H54 (cell line): ENCODE data around the gene PCK2.

Source experiments
- DNase-seq: peaks from one replicate; pipeline ENCODE4 v3.0.0; 2011; ENCODE audit warnings: low spot score, mixed read lengths; ENCODE audit not compliant: insufficient read length
- FAIRE-seq: peaks from 3 replicates; lab custom pipeline; 2011; peaks lifted over from hg19 to GRCh38; lab: Jason Lieb, UNC
- POLR2A ChIP-seq: IDR thresholded peaks from 2 replicates; pipeline ENCODE4 v1.6.1; 2011; ENCODE audit warnings: low read depth, mild to moderate bottlenecking, low read length

The PCK2 gene

GRCh38 chr14:24089890-24090289 lies 4.2 kb upstream of the PCK2 start:
- no peak for DNase-seq
- no peak for FAIRE-seq
- no peak for TF ChIP-seq POLR2A

GRCh38 chr14:24092110-24092504 lies 2.0 kb upstream of the PCK2 start:
- no peak for TF ChIP-seq POLR2A
- FAIRE-seq, result no peak
- DNase-seq, result no peak

GRCh38 chr14:24092505-24093206 lies 1.5 kb upstream of the PCK2 start:
- FAIRE-seq, result no peak
- no peak for DNase-seq
- TF ChIP-seq POLR2A, result no peak

GRCh38 chr14:24093207-24093900 lies 757 bp upstream of the PCK2 start:
- no peak for TF ChIP-seq POLR2A
- DNase-seq, result no peak
- no peak for FAIRE-seq

- DNase-seq (no peak), FAIRE-seq (no peak)
- TF ChIP-seq POLR2A, result no peak
Observed at GRCh38 chr14:24094841-24095270, 745 bp downstream of the PCK2 start.

- FAIRE-seq (no peak), DNase-seq (no peak)
- TF ChIP-seq POLR2A, result no peak
Observed at GRCh38 chr14:24095271-24096068, 1.4 kb downstream of the PCK2 start.

GRCh38 chr14:24096545-24097181 lies 2.6 kb downstream of the PCK2 start:
- FAIRE-seq (no peak), DNase-seq (no peak)
- no peak for TF ChIP-seq POLR2A

GRCh38 chr14:24098229-24098926 lies 4.3 kb downstream of the PCK2 start:
- no peak for DNase-seq

GRCh38 chr14:24098927-24099813 lies 5.1 kb downstream of the PCK2 start:
- DNase-seq, result no peak
- TF ChIP-seq POLR2A, result no peak
- no peak for FAIRE-seq

More at GRCh38 chr14:24098229-24098926, 4.3 kb downstream of the PCK2 start:
- TF ChIP-seq POLR2A, result no peak
- no peak for FAIRE-seq

GRCh38 chr14:24100197-24100981 lies 6.3 kb downstream of the PCK2 start:
- no peak for FAIRE-seq
- no peak for TF ChIP-seq POLR2A
- no peak for DNase-seq

- FAIRE-seq, result no peak
- no peak for DNase-seq
- no peak for TF ChIP-seq POLR2A
Observed at GRCh38 chr14:24100982-24101494, 6.9 kb downstream of the PCK2 start.
